RPMI8226 (cell line): ENCODE data around the gene TBC1D13.
"Not testable (repeated sequence)": the region's sequence is repeated elsewhere in the genome, so short reads cannot be mapped to it uniquely, and the experiment has no call there.

Experiments
- DNase-seq: peaks from one replicate; pipeline ENCODE4 v3.0.0-alpha.2; 2015

Gene TBC1D13

GRCh38 chr9:128786681-128787601 is at the start of gene TBC1D13:
Gene TBC1D13 (plus strand): TSS chr9:128787253. CDS start chr9:128787354, 101 bp downstream.
- DNase-seq = peak; percentile 94

GRCh38 chr9:128742401-128742800 is 44.7 kb upstream of the TBC1D13 start:
- no peak for DNase-seq

GRCh38 chr9:128743421-128743820 is 43.6 kb upstream of the TBC1D13 start:
- no peak for DNase-seq

GRCh38 chr9:128747241-128747640 is 39.8 kb upstream of the TBC1D13 start:
- peak; percentile 33 for DNase-seq

GRCh38 chr9:128750926-128751595 is 36.0 kb upstream of the TBC1D13 start:
- DNase-seq = no peak

- DNase-seq = no peak
Measured at GRCh38 chr9:128753627-128754026, 33.4 kb upstream of the TBC1D13 start.

GRCh38 chr9:128757602-128758001 is 29.5 kb upstream of the TBC1D13 start:
- DNase-seq = no peak

GRCh38 chr9:128762671-128763449 is 24.2 kb upstream of the TBC1D13 start:
- no peak for DNase-seq

GRCh38 chr9:128764361-128764760 is 22.7 kb upstream of the TBC1D13 start:
- DNase-seq = no peak

GRCh38 chr9:128765499-128765898 is 21.6 kb upstream of the TBC1D13 start:
- no peak for DNase-seq

GRCh38 chr9:128768606-128769005 is 18.4 kb upstream of the TBC1D13 start:
- no peak for DNase-seq

GRCh38 chr9:128770286-128771030 is 16.6 kb upstream of the TBC1D13 start:
- DNase-seq = no peak

- DNase-seq = peak; percentile 46
Measured at GRCh38 chr9:128771094-128771721, 15.8 kb upstream of the TBC1D13 start.

GRCh38 chr9:128771745-128772519 is 15.1 kb upstream of the TBC1D13 start, which contains the start of gene ZER1:
Gene ZER1 (minus strand): TSS chr9:128771927. CDS start chr9:128755565, 16,362 bp downstream.
- DNase-seq = peak; percentile 97

GRCh38 chr9:128773049-128773448 is 14.0 kb upstream of the TBC1D13 start:
- DNase-seq = no peak

GRCh38 chr9:128774804-128775203 is 12.2 kb upstream of the TBC1D13 start:
- no peak for DNase-seq

GRCh38 chr9:128780093-128780492 is 7.0 kb upstream of the TBC1D13 start:
- not testable (repeated sequence) for DNase-seq

- peak; percentile 62 for DNase-seq
Measured at GRCh38 chr9:128781187-128782070, 5.6 kb upstream of the TBC1D13 start.

- DNase-seq = no peak
Measured at GRCh38 chr9:128782669-128783068, 4.4 kb upstream of the TBC1D13 start.

GRCh38 chr9:128785427-128785826 is 1.6 kb upstream of the TBC1D13 start:
- DNase-seq = no peak
